Ishikawa (cell line): ENCODE data around the gene TNFSF13.

ENCODE experiments used
- CEBPB ChIP-seq: IDR thresholded peaks from 2 replicates; pipeline ENCODE4 v1.6.1; 2012
- EGR1 ChIP-seq: IDR thresholded peaks from 2 replicates; pipeline ENCODE4 v1.6.1; 2012
- FOXM1 ChIP-seq: IDR thresholded peaks from 2 replicates; pipeline ENCODE4 v1.6.1; 2012; ENCODE audit warnings: low read depth, borderline replicate concordance
- TF ChIP-seq, protein P1 (sequence below): IDR thresholded peaks from 2 replicates; pipeline ENCODE4 v1.6.1; 2012; ENCODE audit warnings: low read depth, mild to moderate bottlenecking

- TF ChIP-seq, protein P1, sequence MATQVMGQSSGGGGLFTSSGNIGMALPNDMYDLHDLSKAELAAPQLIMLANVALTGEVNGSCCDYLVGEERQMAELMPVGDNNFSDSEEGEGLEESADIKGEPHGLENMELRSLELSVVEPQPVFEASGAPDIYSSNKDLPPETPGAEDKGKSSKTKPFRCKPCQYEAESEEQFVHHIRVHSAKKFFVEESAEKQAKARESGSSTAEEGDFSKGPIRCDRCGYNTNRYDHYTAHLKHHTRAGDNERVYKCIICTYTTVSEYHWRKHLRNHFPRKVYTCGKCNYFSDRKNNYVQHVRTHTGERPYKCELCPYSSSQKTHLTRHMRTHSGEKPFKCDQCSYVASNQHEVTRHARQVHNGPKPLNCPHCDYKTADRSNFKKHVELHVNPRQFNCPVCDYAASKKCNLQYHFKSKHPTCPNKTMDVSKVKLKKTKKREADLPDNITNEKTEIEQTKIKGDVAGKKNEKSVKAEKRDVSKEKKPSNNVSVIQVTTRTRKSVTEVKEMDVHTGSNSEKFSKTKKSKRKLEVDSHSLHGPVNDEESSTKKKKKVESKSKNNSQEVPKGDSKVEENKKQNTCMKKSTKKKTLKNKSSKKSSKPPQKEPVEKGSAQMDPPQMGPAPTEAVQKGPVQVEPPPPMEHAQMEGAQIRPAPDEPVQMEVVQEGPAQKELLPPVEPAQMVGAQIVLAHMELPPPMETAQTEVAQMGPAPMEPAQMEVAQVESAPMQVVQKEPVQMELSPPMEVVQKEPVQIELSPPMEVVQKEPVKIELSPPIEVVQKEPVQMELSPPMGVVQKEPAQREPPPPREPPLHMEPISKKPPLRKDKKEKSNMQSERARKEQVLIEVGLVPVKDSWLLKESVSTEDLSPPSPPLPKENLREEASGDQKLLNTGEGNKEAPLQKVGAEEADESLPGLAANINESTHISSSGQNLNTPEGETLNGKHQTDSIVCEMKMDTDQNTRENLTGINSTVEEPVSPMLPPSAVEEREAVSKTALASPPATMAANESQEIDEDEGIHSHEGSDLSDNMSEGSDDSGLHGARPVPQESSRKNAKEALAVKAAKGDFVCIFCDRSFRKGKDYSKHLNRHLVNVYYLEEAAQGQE = no peak
- TF ChIP-seq FOXM1 (no peak), CEBPB (peak; percentile 98), EGR1 (peak; percentile 47; the same call in 1 of the 2 replicates)
Measured at GRCh38 chr17:7573324-7574080, 15.0 kb downstream of the TNFSF13 start.
